Retina (tissue), 1 donor: ENCODE data around the gene ZFYVE21.
"Not testable (repeated sequence)": the region's sequence is repeated elsewhere in the genome, so short reads cannot be mapped to it uniquely, and the experiment has no call there.

ENCODE experiments used
- DNase-seq: peaks from one replicate; pipeline ENCODE4 v3.0.0-alpha.2; 2016

ZFYVE21 gene

DNA sequence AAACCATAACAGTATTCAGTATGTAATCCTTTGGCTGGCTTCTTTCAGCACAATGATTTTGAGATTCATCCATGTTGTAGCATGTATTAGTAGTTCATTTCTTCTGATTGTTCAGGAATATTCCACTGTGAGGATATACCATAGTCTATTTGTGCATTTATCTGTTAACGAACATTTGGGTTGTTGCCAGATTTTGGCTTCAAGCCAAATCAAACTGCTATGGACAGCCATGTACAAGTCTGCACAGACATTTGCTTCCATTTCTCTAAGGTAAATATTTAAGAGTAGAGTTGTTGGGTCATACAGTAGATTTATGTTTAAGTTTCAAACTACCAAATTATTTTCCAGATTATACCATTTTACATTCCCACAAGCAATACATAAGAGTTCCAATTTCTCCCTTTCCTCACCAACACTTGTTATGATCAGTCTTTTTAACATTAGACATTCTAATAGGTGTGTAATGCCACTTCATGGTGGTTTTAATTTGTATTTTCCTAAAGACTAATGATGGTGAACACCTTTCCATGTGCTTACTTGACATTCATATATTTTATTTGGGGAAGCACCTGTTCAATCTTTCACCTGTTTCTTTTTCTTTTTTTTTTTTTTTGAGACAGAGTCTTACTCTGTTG is 56.6 kb downstream of the ZFYVE21 start:
- DNase-seq = no peak

DNA sequence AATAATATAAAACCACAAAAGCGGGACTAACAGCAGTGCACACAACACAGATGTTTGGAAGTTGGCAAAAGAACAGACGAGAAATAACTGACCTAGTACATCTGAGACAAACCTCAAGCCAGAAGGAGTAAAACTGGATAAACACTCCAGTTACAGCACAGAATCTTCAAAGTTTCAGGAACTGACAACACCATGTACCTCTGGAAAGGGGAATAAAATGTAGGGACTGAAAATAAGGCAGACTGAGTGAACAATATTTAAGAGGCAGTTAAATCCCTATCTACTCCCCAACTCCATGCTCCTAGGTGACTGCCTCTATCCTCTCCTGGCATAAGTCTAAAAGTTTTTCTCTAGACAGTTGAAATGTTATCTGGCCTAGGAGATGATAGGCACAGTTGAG is 57.9 kb downstream of the ZFYVE21 start:
- no peak for DNase-seq

- DNase-seq = no peak
Measured at GRCh38 chr14:103775506-103775905, 59.9 kb downstream of the ZFYVE21 start.

GRCh38 chr14:103776319-103776718 is 60.7 kb downstream of the ZFYVE21 start:
- DNase-seq = not testable (repeated sequence)

DNA sequence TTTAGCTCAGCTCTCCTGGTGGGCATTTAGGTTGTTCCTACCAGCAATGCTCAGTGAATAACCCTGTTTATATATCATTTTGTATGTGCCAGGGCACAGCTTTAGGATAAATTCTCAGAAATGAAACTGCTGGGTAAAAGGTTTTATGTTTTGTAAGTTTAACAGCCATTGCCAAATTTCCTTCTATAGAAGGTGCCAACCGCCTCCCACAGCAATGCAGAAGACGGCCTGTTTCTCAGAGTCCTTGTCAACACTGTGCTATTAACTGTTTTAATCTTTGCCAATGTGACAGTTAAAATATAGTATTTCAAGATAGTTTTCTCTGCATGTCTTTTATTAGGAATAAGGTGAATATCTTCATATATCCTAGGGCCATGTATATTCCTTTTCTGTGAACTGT is 66.8 kb downstream of the ZFYVE21 start:
- DNase-seq = no peak
